Transverse colon (tissue), 4 donors: ENCODE measurements around the gene LARP4B. TPM values are rescaled to one million over a fixed set of nuclear protein-coding genes. Genes with fewer than 3 reads are reported as not detected.
A peak's percentile ranks its signal among the peaks of the same experiment; 100 is the strongest.

Source experiments
- DNase-seq: peaks from one replicate; pipeline ENCODE4 v3.0.0-alpha.2; 2019
- H3K27ac ChIP-seq, 4 donors: fragments of 200-600 bp; sonication (generic); 2 replicates each; pipeline ENCODE4 v1.5.1; 2016 to 2018; ENCODE audit warnings: inconsistent platforms in 4 of 4
- H3K27me3 ChIP-seq: fragments of 200-600 bp; sonication (generic); 2 replicates; pipeline ENCODE4 v1.5.1; 2017; ENCODE audit warnings: inconsistent platforms
- H3K36me3 ChIP-seq, 4 donors: fragments of 200-600 bp; sonication (generic); 2 replicates each; pipeline ENCODE4 v1.5.1; 2017 to 2019; ENCODE audit warnings: inconsistent platforms in 4 of 4
- H3K4me1 ChIP-seq, 4 donors: fragments of 200-600 bp; sonication (generic); 2 replicates each; pipeline ENCODE4 v1.5.1; 2017 to 2020; ENCODE audit warnings: inconsistent platforms in 4 of 4
- H3K4me3 ChIP-seq, 4 donors: fragments of 200-600 bp; sonication (generic); 1 replicate in 1 of 4; 2 replicates in 3 of 4; pipeline versions ENCODE4 v1.5.1 to v1.6.1; 2017 to 2019; ENCODE audit warnings: inconsistent platforms in 4 of 4
- H3K9me3 ChIP-seq, 2 donors: fragments of 200-600 bp; sonication (generic); 2 replicates each; pipeline ENCODE4 v1.5.1; 2017 to 2019; ENCODE audit warnings: inconsistent platforms in 2 of 2
- CTCF ChIP-seq, 5 experiments: fragments of 200-600 bp in 3 of 5; fragments of 450-650 bp in 2 of 5; sonication (generic) in 3 of 5; IDR thresholded peaks; 1 replicate in 2 of 5; 2 replicates in 3 of 5; pipeline ENCODE4 v1.5.1; 2016 to 2017; ENCODE audit warnings: antibody characterized with exemption in 5 of 5, inconsistent platforms in 3 of 5, mild to moderate bottlenecking in 2 of 5, moderate library complexity in 1 of 5
- EP300 ChIP-seq: sonication (generic); formaldehyde crosslinking; IDR thresholded peaks from one replicate; pipeline ENCODE4 v1.6.1; 2017; ENCODE audit warnings: antibody characterized with exemption, low read depth
- POLR2A ChIP-seq: fragments of 450-650 bp; IDR thresholded peaks from one replicate; pipeline ENCODE4 v1.6.1; 2016; ENCODE audit warnings: antibody characterized with exemption, mild to moderate bottlenecking, moderate library complexity
- POLR2AphosphoS5 ChIP-seq, 3 donors: sonication (generic); formaldehyde crosslinking; IDR thresholded peaks; one replicate each; pipeline ENCODE4 v1.6.1; 2016; ENCODE audit warnings: antibody characterized with exemption in 3 of 3
- WGBS, 2 donors: methylation state at CpG; one replicate each; pipeline ENCODE4 v1.1.5; 2018; ENCODE audit warnings: low coverage in 1 of 2; 5-methylcytosine and 5-hydroxymethylcytosine counted together
- in situ Hi-C, 4 donors: fragments of 200-750 bp; cut with MboI; loops; one replicate each; pipeline versions ENCODE4 v1.15.0 to v1.15.1; 2017; ENCODE audit warnings: low sequenced_read_pairs in 3 of 4, low pct_ligation_motif_present in 1 of 4, low pct_unique_long_range_greater_than_20kb in 1 of 4
- intact Hi-C: fragments of 100-400 bp; cut with DNase I; formaldehyde crosslinking; loops from one replicate; pipeline ENCODE4 v1.15.1; 2023; ENCODE audit warnings: low total_unique reads
- total RNA-seq, 4 donors: library from RNA; depleted of rRNA; stranded (reverse); fragments of >200 nt; gene quantifications; one replicate each; pipeline ENCODE4 v1.1.0, GENCODE V29; 2016

LARP4B gene
- total RNA-seq, 4 donors from 2014 or later: 89.2 to 148 (median 96.4) TPM

- in situ Hi-C loops (no loop called here), intact Hi-C loops (no loop called here)
- Histone ChIP-seq H3K4me1 (peaks cover 0 to 5% (median 1%) of the 10 kb centered on the region in 4 donors), H3K9me3 (no peaks in the 10 kb centered on the region), H3K27ac (peak overlapping the region in 1 of 4 donors; percentile 19), H3K27me3 (no peaks in the 10 kb centered on the region), H3K36me3 (peaks cover 0 to 6% (median 0%) of the 10 kb centered on the region in 4 donors), H3K4me3 (no peak overlapping the region)
- WGBS, 2 donors: 64% methylated on average over 3 of the region's 3 CpGs
- TF ChIP-seq POLR2A (no peak), CTCF (IDR thresholded peaks at IDR 0.05) (no peak)
- DNase-seq: no peak
Measured at GRCh38 chr10:909831-910230, 21.7 kb downstream of the LARP4B start.

- no peaks in the 10 kb centered on the region for H3K27me3 ChIP-seq
- no peak overlapping the region for H3K4me3 ChIP-seq
- H3K27ac ChIP-seq: no peak overlapping the region
- intact Hi-C loops (no loop called here), in situ Hi-C loops (no loop called here)
- H3K9me3 ChIP-seq: no peaks in the 10 kb centered on the region
- H3K36me3 ChIP-seq: peaks cover 0 to 5% (median 0%) of the 10 kb centered on the region in 4 donors
- no peak for DNase-seq
- no peak for TF ChIP-seq CTCF (IDR thresholded peaks at IDR 0.05)
- no peak for TF ChIP-seq POLR2AphosphoS5 (IDR thresholded peaks at IDR 0.05)
- no peak for TF ChIP-seq EP300
- no peak for TF ChIP-seq POLR2A
- peaks cover 0 to 2% (median 0%) of the 10 kb centered on the region in 4 donors for H3K4me1 ChIP-seq
- 50 to 53% methylated on average over 1 of the region's 1 CpG for WGBS, 2 donors
Measured at GRCh38 chr10:905972-906371, 25.5 kb downstream of the LARP4B start.

- intact Hi-C loops (no loop called here), in situ Hi-C loops (no loop called here)
- WGBS, 2 donors: 35 to 47% methylated on average over 3 of the region's 3 CpGs
- Histone ChIP-seq H3K9me3 (no peaks in the 10 kb centered on the region), H3K4me1 (peaks cover 0 to 2% (median 0%) of the 10 kb centered on the region in 4 donors), H3K36me3 (peaks cover 0 to under 1% (median 0%) of the 10 kb centered on the region in 4 donors), H3K4me3 (no peak overlapping the region), H3K27me3 (no peaks in the 10 kb centered on the region), H3K27ac (no peak overlapping the region)
- DNase-seq: no peak
- TF ChIP-seq POLR2AphosphoS5 (IDR thresholded peaks at IDR 0.05) (no peak), EP300 (no peak), POLR2A (no peak), CTCF (IDR thresholded peaks at IDR 0.05) (no peak)
Measured at GRCh38 chr10:905503-905902, 26.0 kb downstream of the LARP4B start.

- H3K4me1 ChIP-seq: no peaks in the 10 kb centered on the region
- H3K27ac ChIP-seq: no peak overlapping the region
- H3K27me3 ChIP-seq: no peaks in the 10 kb centered on the region
- intact Hi-C loops (no loop called here), in situ Hi-C loops (no loop called here)
- H3K9me3 ChIP-seq: no peaks in the 10 kb centered on the region
- WGBS, 2 donors: 93 to 95% methylated on average over 5 of the region's 5 CpGs
- DNase-seq: no peak
- no peaks in the 10 kb centered on the region for H3K36me3 ChIP-seq
- TF ChIP-seq POLR2A (no peak), CTCF (IDR thresholded peaks at IDR 0.05) (no peak), POLR2AphosphoS5 (IDR thresholded peaks at IDR 0.05) (no peak), EP300 (no peak)
- H3K4me3 ChIP-seq: no peak overlapping the region
Measured at GRCh38 chr10:904403-904802, 27.1 kb downstream of the LARP4B start.
